SU-DHL-6 (cell line): ENCODE data around the gene WWC1.

Experiments used
- H2AFZ ChIP-seq: fragments of 200-600 bp; sonication (generic); 2 replicates; pipeline ENCODE4 v1.6.1; 2014; ENCODE audit warnings: low read depth, mild to moderate bottlenecking, moderate library complexity, mixed read lengths, antibody characterized with exemption, low read length; ENCODE audit not compliant: severe bottlenecking
- H3F3A ChIP-seq: fragments of 200-600 bp; shearing (Covaris generic); 2 replicates; pipeline ENCODE4 v1.6.0; 2016; ENCODE audit warnings: antibody characterized with exemption, mild to moderate bottlenecking; ENCODE audit not compliant: insufficient read depth
- H3K27ac ChIP-seq: fragments of 200-600 bp; sonication (generic); 2 replicates; pipeline ENCODE4 v1.5.1; 2016; ENCODE audit warnings: low read depth, mild to moderate bottlenecking, low read length, moderate library complexity, mixed read lengths
- H3K27me3 ChIP-seq: fragments of 200-600 bp; sonication (generic), shearing (Covaris generic); 2 replicates; pipeline ENCODE4 v1.6.0; 2014; ENCODE audit warnings: mild to moderate bottlenecking, low read length
- H3K36me3 ChIP-seq: fragments of 200-600 bp; sonication (generic); 2 replicates; pipeline ENCODE4 v1.6.1; 2014; ENCODE audit warnings: mild to moderate bottlenecking, low read length, mixed read lengths
- H3K4me2 ChIP-seq: fragments of 300-600, 200-600 bp; shearing (Covaris generic), sonication (generic); 2 replicates; pipeline ENCODE4 v1.6.0; 2014; ENCODE audit warnings: low read length, low read depth, mild to moderate bottlenecking; ENCODE audit not compliant: poor library complexity, severe bottlenecking
- H3K4me3 ChIP-seq: fragments of 200-600 bp; sonication (generic); 2 replicates; pipeline ENCODE4 v1.5.1; 2014; ENCODE audit warnings: antibody characterized with exemption, low read length, mild to moderate bottlenecking, mixed read lengths; ENCODE audit not compliant: insufficient read depth, poor library complexity, severe bottlenecking
- H3K79me2 ChIP-seq: fragments of 200-600 bp; sonication (generic); 2 replicates; pipeline ENCODE4 v1.6.1; 2014; ENCODE audit warnings: mild to moderate bottlenecking, low read length, moderate library complexity; ENCODE audit not compliant: insufficient read depth
- H3K9ac ChIP-seq: fragments of 200-600 bp; sonication (generic); 2 replicates; pipeline ENCODE4 v1.7.0; 2014; ENCODE audit warnings: mild to moderate bottlenecking, low read length
- H3K9me2 ChIP-seq: fragments of 200-600 bp; sonication (generic); replicated peaks from 2 replicates; pipeline ENCODE4 v1.6.1; 2014; ENCODE audit warnings: low read length; ENCODE audit not compliant: insufficient read depth
- H3K9me3 ChIP-seq: fragments of 200-600 bp; sonication (generic); 2 replicates; pipeline ENCODE4 v1.6.1; 2014; ENCODE audit warnings: low read length, mixed read lengths; ENCODE audit not compliant: insufficient read depth
- H4K20me1 ChIP-seq: fragments of 200-600 bp; sonication (generic); 2 replicates; pipeline ENCODE4 v1.6.1; 2014; ENCODE audit warnings: low read depth, mild to moderate bottlenecking, antibody characterized with exemption, low read length, moderate library complexity, mixed read lengths
- EZH2phosphoT487 ChIP-seq: fragments of 200-600 bp; sonication (generic), shearing (Covaris generic); conservative IDR thresholded peaks from 2 replicates; pipeline ENCODE4 v1.6.1; 2018; ENCODE audit warnings: mild to moderate bottlenecking, antibody characterized with exemption, low read length, moderate library complexity, mixed read lengths
- TF ChIP-seq, protein P1 (sequence below): fragments of 200-600 bp; sonication (generic); IDR thresholded peaks from one replicate; pipeline ENCODE4 v1.5.1; 2017; ENCODE audit warnings: antibody characterized with exemption, mild to moderate bottlenecking, low read length, moderate library complexity; ENCODE audit not compliant: insufficient read depth, poor library complexity, severe bottlenecking

The WWC1 gene

DNA sequence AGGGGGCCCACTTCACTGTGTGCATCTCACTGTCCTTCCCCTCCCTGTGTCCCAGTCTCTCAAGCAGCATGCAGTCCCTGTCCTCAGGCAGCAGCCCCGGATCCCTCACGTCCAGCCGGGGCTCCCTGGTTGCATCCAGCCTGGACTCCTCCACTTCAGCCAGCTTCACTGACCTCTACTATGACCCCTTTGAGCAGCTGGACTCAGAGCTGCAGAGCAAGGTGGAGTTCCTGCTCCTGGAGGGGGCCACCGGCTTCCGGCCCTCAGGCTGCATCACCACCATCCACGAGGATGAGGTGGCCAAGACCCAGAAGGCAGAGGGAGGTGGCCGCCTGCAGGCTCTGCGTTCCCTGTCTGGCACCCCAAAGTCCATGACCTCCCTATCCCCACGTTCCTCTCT lies 132.0 kb downstream of the WWC1 start:
- Histone ChIP-seq H3K9ac (no peak overlapping the region), H3K79me2 (no peaks in the 10 kb centered on the region), H3K9me2 (no peaks in the 10 kb centered on the region), H3K36me3 (no peaks in the 10 kb centered on the region), H3K27me3 (no peaks in the 10 kb centered on the region), H4K20me1 (no peaks in the 10 kb centered on the region), H3K27ac (no peak overlapping the region), H3K9me3 (no peaks in the 10 kb centered on the region), H3K4me2 (no peak overlapping the region), H2AFZ (no peak overlapping the region), H3F3A (no peaks in the 10 kb centered on the region), H3K4me3 (no peak overlapping the region)
- TF ChIP-seq, protein P1, sequence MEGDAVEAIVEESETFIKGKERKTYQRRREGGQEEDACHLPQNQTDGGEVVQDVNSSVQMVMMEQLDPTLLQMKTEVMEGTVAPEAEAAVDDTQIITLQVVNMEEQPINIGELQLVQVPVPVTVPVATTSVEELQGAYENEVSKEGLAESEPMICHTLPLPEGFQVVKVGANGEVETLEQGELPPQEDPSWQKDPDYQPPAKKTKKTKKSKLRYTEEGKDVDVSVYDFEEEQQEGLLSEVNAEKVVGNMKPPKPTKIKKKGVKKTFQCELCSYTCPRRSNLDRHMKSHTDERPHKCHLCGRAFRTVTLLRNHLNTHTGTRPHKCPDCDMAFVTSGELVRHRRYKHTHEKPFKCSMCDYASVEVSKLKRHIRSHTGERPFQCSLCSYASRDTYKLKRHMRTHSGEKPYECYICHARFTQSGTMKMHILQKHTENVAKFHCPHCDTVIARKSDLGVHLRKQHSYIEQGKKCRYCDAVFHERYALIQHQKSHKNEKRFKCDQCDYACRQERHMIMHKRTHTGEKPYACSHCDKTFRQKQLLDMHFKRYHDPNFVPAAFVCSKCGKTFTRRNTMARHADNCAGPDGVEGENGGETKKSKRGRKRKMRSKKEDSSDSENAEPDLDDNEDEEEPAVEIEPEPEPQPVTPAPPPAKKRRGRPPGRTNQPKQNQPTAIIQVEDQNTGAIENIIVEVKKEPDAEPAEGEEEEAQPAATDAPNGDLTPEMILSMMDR: no peak
- no peak for TF ChIP-seq EZH2phosphoT487

DNA sequence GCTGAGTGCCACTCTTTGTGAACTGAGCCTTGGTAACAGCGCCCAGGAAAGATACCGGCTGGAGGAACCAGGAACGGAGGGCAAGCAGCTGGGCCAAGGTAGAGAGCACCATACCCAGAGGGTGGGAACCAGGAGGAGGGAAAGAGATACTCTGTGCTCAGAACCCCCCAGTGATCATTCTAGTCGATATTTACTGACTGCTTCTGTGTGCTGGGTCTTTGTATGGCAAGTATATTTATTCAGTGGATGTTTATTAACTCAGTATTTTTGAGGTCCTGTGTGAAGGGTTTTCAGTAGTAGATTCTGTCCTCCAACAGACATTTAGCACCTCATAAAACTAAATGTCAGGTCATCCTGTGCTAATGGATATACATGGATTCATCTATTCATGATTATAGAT lies 132.5 kb downstream of the WWC1 start:
- no peak overlapping the region for H2AFZ ChIP-seq
- H3K9ac ChIP-seq: no peak overlapping the region
- H3K27ac ChIP-seq: no peak overlapping the region
- no peaks in the 10 kb centered on the region for H3K9me2 ChIP-seq
- no peaks in the 10 kb centered on the region for H3K36me3 ChIP-seq
- no peak for TF ChIP-seq EZH2phosphoT487
- TF ChIP-seq, protein P1: no peak
- no peak overlapping the region for H3K4me3 ChIP-seq
- no peaks in the 10 kb centered on the region for H3K27me3 ChIP-seq
- no peaks in the 10 kb centered on the region for H3F3A ChIP-seq
- H3K4me2 ChIP-seq: no peak overlapping the region
- H3K9me3 ChIP-seq: no peaks in the 10 kb centered on the region
- no peaks in the 10 kb centered on the region for H4K20me1 ChIP-seq
- no peaks in the 10 kb centered on the region for H3K79me2 ChIP-seq

DNA sequence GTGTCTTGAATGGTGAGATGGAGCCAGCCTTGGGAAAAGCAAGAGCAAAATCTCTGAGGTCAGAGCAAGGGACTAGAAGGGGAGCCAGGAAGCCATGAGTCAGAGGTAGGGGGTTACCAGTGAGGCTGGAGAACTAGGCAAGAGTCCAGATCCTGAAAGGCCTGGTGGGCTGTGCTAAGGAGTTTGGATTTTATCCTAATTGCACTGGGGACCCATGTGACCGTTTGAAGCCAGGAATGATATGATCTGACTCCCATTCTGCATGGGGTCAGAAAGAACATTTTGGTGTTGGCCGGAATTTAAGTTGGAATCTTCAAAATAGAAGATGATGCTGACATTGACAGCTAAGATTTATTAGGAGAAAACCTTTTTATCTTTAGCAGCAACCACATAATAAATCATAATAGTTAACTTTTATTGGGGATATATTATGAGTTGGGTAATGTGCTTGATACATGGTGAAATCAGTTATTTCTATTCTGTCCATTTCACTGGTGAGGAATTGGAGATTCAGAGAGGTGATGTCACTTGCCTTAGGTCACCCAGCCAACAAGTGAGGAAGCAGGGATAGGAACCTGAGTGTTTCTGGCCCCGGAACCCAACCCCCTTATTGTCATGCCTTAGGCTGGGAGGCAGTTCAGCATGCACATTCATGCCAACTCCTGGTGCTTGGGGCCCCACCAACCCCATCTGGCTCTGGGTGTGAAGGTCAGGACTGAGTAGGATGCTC lies 133.3 kb downstream of the WWC1 start:
- Histone ChIP-seq H3F3A (no peaks in the 10 kb centered on the region), H4K20me1 (no peaks in the 10 kb centered on the region), H3K9me3 (no peaks in the 10 kb centered on the region), H3K4me3 (no peak overlapping the region), H3K27ac (no peak overlapping the region), H3K79me2 (no peaks in the 10 kb centered on the region), H3K9me2 (no peaks in the 10 kb centered on the region), H3K9ac (no peak overlapping the region), H3K27me3 (no peaks in the 10 kb centered on the region), H3K4me2 (no peak overlapping the region), H3K36me3 (no peaks in the 10 kb centered on the region), H2AFZ (no peak overlapping the region)
- TF ChIP-seq EZH2phosphoT487: no peak
- TF ChIP-seq, protein P1: no peak
